Neutrophil (primary cell): ENCODE measurements around the gene VAMP2.
A peak's percentile ranks its signal among the peaks of the same experiment; 100 is the strongest.

Experiments
- H3K27ac ChIP-seq: fragments of 200-600 bp; sonication (generic); 2 replicates; pipeline ENCODE4 v1.5.1; 2016; ENCODE audit warnings: mild to moderate bottlenecking, moderate library complexity
- H3K27me3 ChIP-seq: fragments of 200-600 bp; sonication (generic); 2 replicates; pipeline ENCODE4 v1.6.0; 2016; ENCODE audit warnings: mild to moderate bottlenecking
- H3K36me3 ChIP-seq: fragments of 200-600 bp; sonication (generic); 2 replicates; pipeline ENCODE4 v1.5.1; 2017
- H3K4me1 ChIP-seq, 2 experiments: fragments of 200-600 bp in 1 of 2; sonication (generic) in 1 of 2; 1 replicate in 1 of 2; 2 replicates in 1 of 2; pipeline versions ENCODE4 v1.5.1 to v1.6.1; 2013 to 2016; ENCODE audit warnings: low read depth in 1 of 2, low read length in 1 of 2, mild to moderate bottlenecking in 1 of 2, moderate library complexity in 1 of 2; ENCODE audit not compliant: control insufficient read depth in 1 of 2, insufficient read depth in 1 of 2
- H3K4me3 ChIP-seq, 2 experiments: fragments of 200-600 bp in 1 of 2; sonication (generic) in 1 of 2; 1 replicate in 1 of 2; 2 replicates in 1 of 2; pipeline ENCODE4 v1.5.1; 2013 to 2016; ENCODE audit warnings: low read depth in 1 of 2, low read length in 1 of 2, mild to moderate bottlenecking in 1 of 2, moderate library complexity in 1 of 2
- H3K9me3 ChIP-seq: fragments of 200-600 bp; sonication (generic); 2 replicates; pipeline ENCODE4 v1.5.1; 2016
- CTCF ChIP-seq: fragments of 200-600 bp; sonication (generic); IDR thresholded peaks from 2 replicates; pipeline ENCODE4 v1.5.1; 2016; ENCODE audit warnings: antibody characterized with exemption

The VAMP2 gene

GRCh38 chr17:8158267-8159031, 4.3 kb downstream of the VAMP2 start:
- Histone ChIP-seq H3K27ac (peak overlapping the region; percentile 82), H3K4me1 (peaks cover 76 to 77% of the 10 kb centered on the region in 2 experiments), H3K4me3 (peak overlapping the region; percentile 18 to 21), H3K9me3 (no peaks in the 10 kb centered on the region), H3K36me3 (peaks cover 33% of the 10 kb centered on the region), H3K27me3 (no peaks in the 10 kb centered on the region)
- peak; percentile 96 for TF ChIP-seq CTCF

GRCh38 chr17:8156246-8156992, 6.3 kb downstream of the VAMP2 start:
- peak; percentile 36 for TF ChIP-seq CTCF
- peak overlapping the region; percentile 65 to 92 for H3K4me3 ChIP-seq
- peak overlapping the region; percentile 90 for H3K27ac ChIP-seq
- peaks cover 80 to 84% of the 10 kb centered on the region in 2 experiments for H3K4me1 ChIP-seq
- no peaks in the 10 kb centered on the region for H3K9me3 ChIP-seq
- peaks cover 26% of the 10 kb centered on the region for H3K36me3 ChIP-seq
- peaks cover 15% of the 10 kb centered on the region for H3K27me3 ChIP-seq

- Histone ChIP-seq H3K36me3 (peaks cover 21% of the 10 kb centered on the region), H3K27me3 (peaks cover 15% of the 10 kb centered on the region), H3K4me1 (peaks cover 80 to 84% of the 10 kb centered on the region in 2 experiments), H3K4me3 (peak overlapping the region; percentile 65 to 92), H3K9me3 (no peaks in the 10 kb centered on the region), H3K27ac (peak overlapping the region; percentile 90)
- no peak for TF ChIP-seq CTCF
Observed at GRCh38 chr17:8155996-8156245, 6.8 kb downstream of the VAMP2 start.

GRCh38 chr17:8155231-8155995, 7.3 kb downstream of the VAMP2 start:
- TF ChIP-seq CTCF, result no peak
- H3K4me3 ChIP-seq, result peak overlapping the region; percentile 65 to 92
- H3K4me1 ChIP-seq, result peaks cover 80 to 84% of the 10 kb centered on the region in 2 experiments
- peaks cover 15% of the 10 kb centered on the region for H3K36me3 ChIP-seq
- no peaks in the 10 kb centered on the region for H3K9me3 ChIP-seq
- H3K27me3 ChIP-seq, result peaks cover 15% of the 10 kb centered on the region
- H3K27ac ChIP-seq, result peak overlapping the region; percentile 90

- no peaks in the 10 kb centered on the region for H3K9me3 ChIP-seq
- TF ChIP-seq CTCF, result no peak
- peaks cover 77 to 78% of the 10 kb centered on the region in 2 experiments for H3K4me1 ChIP-seq
- peak overlapping the region; percentile 90 for H3K27ac ChIP-seq
- H3K36me3 ChIP-seq, result peaks cover 14% of the 10 kb centered on the region
- H3K4me3 ChIP-seq, result peak overlapping the region; percentile 44 to 92
- peaks cover 15% of the 10 kb centered on the region for H3K27me3 ChIP-seq
Observed at GRCh38 chr17:8154608-8155155, 8.1 kb downstream of the VAMP2 start.
